ENCODE measurements around the gene BRD7.

GRCh38 chr16:50378417-50378816 is 9.6 kb upstream of the BRD7 start:
- TF ChIP-seq CTCF (IDR thresholded peaks at IDR 0.05; ENCODE audit: low read depth, low read length) (no peak), EZH2phosphoT487 (IDR thresholded peaks at IDR 0.05; ENCODE audit: low read depth) (no peak)
